HepG2 (cell line): ENCODE data around the gene BCL6. TPM values are rescaled to one million over a fixed set of nuclear protein-coding genes. Genes with fewer than 3 reads are reported as not detected.
A peak's percentile ranks its signal among the peaks of the same experiment; 100 is the strongest.

ENCODE experiments used
- DRAP1 ChIP-seq: IDR thresholded peaks from 2 replicates; pipeline ENCODE4 v1.6.1; 2016; ENCODE audit warnings: missing genetic modification reagents, missing compliant biosample characterization
- HHEX ChIP-seq: IDR thresholded peaks from 2 replicates; pipeline ENCODE4 v1.6.1; 2016; ENCODE audit warnings: control low read depth
- HNRNPUL1 ChIP-seq: fragments of 200-400 bp; formaldehyde crosslinking; IDR thresholded peaks from 2 replicates; pipeline ENCODE4 v1.6.1; 2017; ENCODE audit warnings: low read depth, mild to moderate bottlenecking, low read length, moderate library complexity
- JUND ChIP-seq: sonication (generic); formaldehyde crosslinking; IDR thresholded peaks from 2 replicates; pipeline ENCODE4 v1.8.0; 2022; ENCODE audit warnings: mild to moderate bottlenecking, missing genetic modification reagents
- LCORL ChIP-seq, 2 experiments: fragments of 450-650 bp in 1 of 2; sonication (generic) in 1 of 2; formaldehyde crosslinking in 1 of 2; IDR thresholded peaks; 2 replicates each; pipeline versions ENCODE4 v1.5.0 to v1.6.1; 2017 to 2020; ENCODE audit warnings: antibody characterized with exemption in 1 of 2, missing genetic modification reagents in 1 of 2
- MED13 ChIP-seq: sonication (generic); formaldehyde crosslinking; IDR thresholded peaks from 2 replicates; pipeline ENCODE4 v1.5.0; 2020; ENCODE audit warnings: missing genetic modification reagents
- MIXL1 ChIP-seq: IDR thresholded peaks from 2 replicates; pipeline ENCODE4 v1.6.1; 2016
- MTF1 ChIP-seq: sonication (generic); formaldehyde crosslinking; IDR thresholded peaks from 2 replicates; pipeline ENCODE4 v1.5.0; 2020; ENCODE audit warnings: missing genetic modification reagents
- MYPOP ChIP-seq: sonication (generic); formaldehyde crosslinking; IDR thresholded peaks from 2 replicates; pipeline ENCODE4 v1.8.1; 2023; ENCODE audit warnings: mild to moderate bottlenecking, moderate library complexity, missing genetic modification reagents
- NFIB ChIP-seq: sonication (generic); formaldehyde crosslinking; IDR thresholded peaks from 2 replicates; pipeline ENCODE4 v1.9.0; 2021; ENCODE audit warnings: missing genetic modification reagents, mild to moderate bottlenecking, borderline replicate concordance
- NR2C2 ChIP-seq: sonication (generic); formaldehyde crosslinking; IDR thresholded peaks from 2 replicates; pipeline ENCODE4 v1.4.0; 2020; ENCODE audit warnings: missing genetic modification reagents, mild to moderate bottlenecking, moderate library complexity, borderline replicate concordance
- PHB2 ChIP-seq: fragments of 450-650 bp; IDR thresholded peaks from 2 replicates; pipeline ENCODE4 v1.6.1; 2018; ENCODE audit not compliant: partially characterized antibody
- POLR2AphosphoS2 ChIP-seq: IDR thresholded peaks from 2 replicates; pipeline ENCODE4 v1.6.1; 2011; ENCODE audit warnings: low read depth, low read length, improper control_type of control experiment
- RFX3 ChIP-seq: IDR thresholded peaks from 2 replicates; pipeline ENCODE4 v1.6.1; 2016; ENCODE audit warnings: missing biosample characterization, missing genetic modification reagents
- RORA ChIP-seq: sonication (generic); formaldehyde crosslinking; IDR thresholded peaks from 2 replicates; pipeline ENCODE4 v1.5.0; 2020; ENCODE audit warnings: mild to moderate bottlenecking, missing genetic modification reagents, moderate library complexity
- TCF12 ChIP-seq, 2 experiments: fragments of 450-650 bp in 1 of 2; sonication (generic) in 1 of 2; formaldehyde crosslinking in 1 of 2; IDR thresholded peaks; 2 replicates each; pipeline versions ENCODE4 v1.6.1 to v1.8.0; 2017 to 2022; ENCODE audit warnings: antibody characterized with exemption in 1 of 2, mild to moderate bottlenecking in 1 of 2, missing genetic modification reagents in 1 of 2, moderate library complexity in 1 of 2
- TFAP4 ChIP-seq: sonication (generic); IDR thresholded peaks from 2 replicates; pipeline ENCODE4 v1.6.1; 2016; ENCODE audit warnings: low read depth, borderline replicate concordance
- TFE3 ChIP-seq: IDR thresholded peaks from 2 replicates; pipeline ENCODE4 v1.6.1; 2016
- THYN1 ChIP-seq: sonication (generic); formaldehyde crosslinking; IDR thresholded peaks from 2 replicates; pipeline ENCODE4 v1.8.1; 2023; ENCODE audit warnings: low read depth, mild to moderate bottlenecking, moderate library complexity, missing genetic modification reagents, borderline replicate concordance
- YEATS2 ChIP-seq: sonication (generic); formaldehyde crosslinking; IDR thresholded peaks from 2 replicates; pipeline ENCODE4 v1.4.0; 2020; ENCODE audit warnings: missing genetic modification reagents, borderline replicate concordance
- ZBTB42 ChIP-seq: sonication (generic); formaldehyde crosslinking; IDR thresholded peaks from 2 replicates; pipeline ENCODE4 v1.5.0; 2020; ENCODE audit warnings: mild to moderate bottlenecking, missing genetic modification reagents
- ZBTB44 ChIP-seq: sonication (generic); formaldehyde crosslinking; IDR thresholded peaks from 2 replicates; pipeline ENCODE4 v1.4.0; 2020; ENCODE audit warnings: missing genetic modification reagents
- ZFP90 ChIP-seq: sonication (generic); formaldehyde crosslinking; IDR thresholded peaks from 2 replicates; pipeline ENCODE4 v1.8.0; 2022; ENCODE audit warnings: missing genetic modification reagents, mild to moderate bottlenecking, inconsistent platforms, borderline replicate concordance
- ZNF34 ChIP-seq: sonication (generic); formaldehyde crosslinking; IDR thresholded peaks from 2 replicates; pipeline ENCODE4 v1.4.0; 2020; ENCODE audit warnings: mild to moderate bottlenecking, missing genetic modification reagents, borderline replicate concordance
- ZNF556 ChIP-seq: sonication (generic); formaldehyde crosslinking; IDR thresholded peaks from 2 replicates; pipeline ENCODE4 v1.4.0; 2020; ENCODE audit warnings: mild to moderate bottlenecking, missing genetic modification reagents, borderline replicate concordance
- polyA plus RNA-seq, 8 experiments: library from polyadenylated mRNA; depleted of rRNA in 3 of 8; stranded (reverse) in 7 of 8; unstranded in 1 of 8; fragments of >200 nt; fragmentation: Illumina TruSeq in 4 of 8; extraction: Trizol in 4 of 8; gene quantifications; 2 replicates each; pipeline versions ENCODE4 v1.2.1 to v1.2.3, GENCODE V29; 2011 to 2016; ENCODE audit warnings: low read depth in 4 of 8, missing spikeins in 1 of 8, mixed read lengths in 1 of 8; ENCODE audit not compliant: insufficient read depth in 1 of 8
- total RNA-seq, 5 experiments: library from RNA; depleted of rRNA; stranded (reverse); fragments of >200 nt; fragmentation: Illumina TruSeq; extraction: Trizol; gene quantifications; 2 replicates each; pipeline ENCODE4 v1.2.3, GENCODE V29; 2016; ENCODE audit warnings: low read depth in 1 of 5

BCL6 gene
- total and polyA plus RNA-seq, 2 of the 13 experiments (the other 11 are each of a cell fraction or from before 2014, with no cell fraction given), result 21.2 to 53.7 TPM

- peak; percentile 78; the same call in 1 of the 2 replicates for TF ChIP-seq MYPOP (CRISPR knock-in tag)
- no peak for TF ChIP-seq ZNF556
- peak; percentile 59; the same call in 1 of the 2 replicates for TF ChIP-seq HHEX (CRISPR knock-in tag)
- no peak for TF ChIP-seq THYN1
- no peak for TF ChIP-seq POLR2AphosphoS2
- TF ChIP-seq MED13 (CRISPR knock-in tag), result no peak
- TF ChIP-seq TCF12 (IDR thresholded peaks at IDR 0.05), result no peak
- TF ChIP-seq TCF12 (CRISPR knock-in tag; IDR thresholded peaks at IDR 0.05), result peak; percentile 69; the same call in 1 of the 2 replicates
- no peak for TF ChIP-seq ZBTB42 (CRISPR knock-in tag)
- no peak for TF ChIP-seq ZFP90
- TF ChIP-seq PHB2, result no peak
- TF ChIP-seq ZBTB44 (CRISPR knock-in tag), result no peak
- no peak for TF ChIP-seq ZNF34 (CRISPR knock-in tag)
- no peak for TF ChIP-seq JUND (CRISPR knock-in tag)
- TF ChIP-seq YEATS2 (CRISPR knock-in tag), result peak; percentile 36; the same call in 1 of the 2 replicates
- no peak for TF ChIP-seq NFIB (CRISPR knock-in tag)
- peak; percentile 51; the same call in 1 of the 2 replicates for TF ChIP-seq TFE3
- peak; percentile 93 for TF ChIP-seq MIXL1 (CRISPR knock-in tag)
- TF ChIP-seq RORA (CRISPR knock-in tag), result no peak
- TF ChIP-seq RFX3 (CRISPR knock-in tag), result no peak
- no peak for TF ChIP-seq LCORL (IDR thresholded peaks at IDR 0.05)
- peak; percentile 64 for TF ChIP-seq LCORL (CRISPR knock-in tag; IDR thresholded peaks at IDR 0.05)
- peak; percentile 51; the same call in 1 of the 2 replicates for TF ChIP-seq DRAP1 (CRISPR knock-in tag)
- no peak; the same call in 1 of the 2 replicates for TF ChIP-seq NR2C2 (CRISPR knock-in tag)
- TF ChIP-seq HNRNPUL1, result no peak
- no peak; the same call in 1 of the 2 replicates for TF ChIP-seq TFAP4
- TF ChIP-seq MTF1, result no peak
These were observed 25.5 kb downstream of the BCL6 start (continued) for GRCh38 chr3:187719628-187720336.
